ENCODE results near the gene MRPL2.

DNA sequence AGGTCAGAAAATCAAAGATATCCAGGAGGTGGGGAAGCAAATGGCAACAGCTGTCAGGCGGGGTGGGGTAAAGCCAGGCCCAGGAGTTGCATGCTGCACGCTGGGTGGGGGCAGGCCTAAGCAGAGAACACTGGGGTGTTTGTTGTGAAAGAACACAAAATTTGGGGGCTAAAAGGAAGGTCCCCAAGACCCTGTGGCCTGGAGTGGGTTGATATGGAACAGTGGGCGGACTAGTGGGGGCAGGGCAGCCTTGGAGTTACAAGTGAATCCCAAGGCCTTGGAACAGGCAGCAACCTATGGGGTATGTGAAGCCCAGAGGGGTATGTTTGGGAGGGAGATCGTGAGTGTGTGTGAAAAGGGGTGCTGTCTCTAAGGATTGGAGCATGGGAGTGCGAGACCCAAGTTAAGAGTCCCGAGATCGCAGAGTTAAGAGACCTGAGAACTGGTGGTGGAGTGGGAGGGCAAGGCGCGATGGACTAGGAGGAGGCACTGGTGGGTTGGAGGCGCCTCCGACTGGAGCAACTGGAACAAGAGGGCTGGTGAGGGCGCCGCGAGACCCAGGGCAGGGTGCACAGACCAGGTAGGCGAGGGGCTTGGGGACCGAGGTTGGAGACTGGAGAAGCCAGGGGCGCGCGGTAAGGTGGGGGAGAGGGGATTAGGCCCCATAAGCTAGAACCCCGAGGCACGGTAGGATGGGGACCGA lies 6.2 kb downstream of the MRPL2 start:
- no peak for TF ChIP-seq POLR2A (IDR thresholded peaks at IDR 0.05; ENCODE audit: low read depth)
- TF ChIP-seq, protein P1, sequence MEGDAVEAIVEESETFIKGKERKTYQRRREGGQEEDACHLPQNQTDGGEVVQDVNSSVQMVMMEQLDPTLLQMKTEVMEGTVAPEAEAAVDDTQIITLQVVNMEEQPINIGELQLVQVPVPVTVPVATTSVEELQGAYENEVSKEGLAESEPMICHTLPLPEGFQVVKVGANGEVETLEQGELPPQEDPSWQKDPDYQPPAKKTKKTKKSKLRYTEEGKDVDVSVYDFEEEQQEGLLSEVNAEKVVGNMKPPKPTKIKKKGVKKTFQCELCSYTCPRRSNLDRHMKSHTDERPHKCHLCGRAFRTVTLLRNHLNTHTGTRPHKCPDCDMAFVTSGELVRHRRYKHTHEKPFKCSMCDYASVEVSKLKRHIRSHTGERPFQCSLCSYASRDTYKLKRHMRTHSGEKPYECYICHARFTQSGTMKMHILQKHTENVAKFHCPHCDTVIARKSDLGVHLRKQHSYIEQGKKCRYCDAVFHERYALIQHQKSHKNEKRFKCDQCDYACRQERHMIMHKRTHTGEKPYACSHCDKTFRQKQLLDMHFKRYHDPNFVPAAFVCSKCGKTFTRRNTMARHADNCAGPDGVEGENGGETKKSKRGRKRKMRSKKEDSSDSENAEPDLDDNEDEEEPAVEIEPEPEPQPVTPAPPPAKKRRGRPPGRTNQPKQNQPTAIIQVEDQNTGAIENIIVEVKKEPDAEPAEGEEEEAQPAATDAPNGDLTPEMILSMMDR (IDR thresholded peaks at IDR 0.05): no peak

Data from esophagus muscularis mucosa (tissue), 3 donors.